Endodermal cell (in vitro differentiated cells): ENCODE measurements around the gene ERCC1. TPM values are rescaled to one million over a fixed set of nuclear protein-coding genes. Genes with fewer than 3 reads are reported as not detected.

Source experiments
- DNase-seq: peaks from one replicate; pipeline ENCODE4 v3.0.0-alpha.2; 2017
- H3K27ac ChIP-seq: 2 replicates; pipeline ENCODE4 v1.5.1; 2013; ENCODE audit warnings: mild to moderate bottlenecking, low read depth, low read length, moderate library complexity
- H3K27me3 ChIP-seq: 2 replicates; pipeline ENCODE4 v1.6.1; 2013; ENCODE audit warnings: mild to moderate bottlenecking, low read length, moderate library complexity; ENCODE audit not compliant: insufficient read depth, control insufficient read depth, poor library complexity, severe bottlenecking
- H3K36me3 ChIP-seq: 2 replicates; pipeline ENCODE4 v1.7.0; 2013; ENCODE audit warnings: mild to moderate bottlenecking, low read length, moderate library complexity; ENCODE audit not compliant: control insufficient read depth, insufficient read depth
- H3K4me1 ChIP-seq: one replicate; pipeline ENCODE4 v1.7.0; 2013; ENCODE audit warnings: low read length; ENCODE audit not compliant: control insufficient read depth, insufficient read depth
- H3K4me3 ChIP-seq: 2 replicates; pipeline ENCODE4 v1.5.1; 2013; ENCODE audit warnings: mild to moderate bottlenecking, low read length, moderate library complexity
- H3K9ac ChIP-seq: 2 replicates; pipeline ENCODE4 v1.6.1; 2013; ENCODE audit warnings: mild to moderate bottlenecking, low read length, moderate library complexity; ENCODE audit not compliant: poor library complexity, severe bottlenecking; ENCODE audit errors: extremely low read depth
- H3K9me3 ChIP-seq: 2 replicates; pipeline ENCODE4 v1.6.1; 2013; ENCODE audit warnings: mild to moderate bottlenecking, low read length, moderate library complexity; ENCODE audit not compliant: control insufficient read depth
- H3K27ac Mint-ChIP-seq: 2 replicates; pipeline ENCODE4 v1.8.0; 2020; ENCODE audit warnings: mixed read lengths
- H3K27me3 Mint-ChIP-seq: 2 replicates; pipeline ENCODE4 v1.8.0; 2021; ENCODE audit warnings: mild to moderate bottlenecking, mixed read lengths; ENCODE audit not compliant: insufficient read depth
- H3K36me3 Mint-ChIP-seq: 2 replicates; pipeline ENCODE4 v1.8.0; 2020; ENCODE audit warnings: low read depth, mixed read lengths
- H3K4me1 Mint-ChIP-seq: 2 replicates; pipeline ENCODE4 v1.8.0; 2020; ENCODE audit warnings: mixed read lengths
- H3K4me3 Mint-ChIP-seq: 2 replicates; pipeline ENCODE4 v1.8.0; 2020; ENCODE audit warnings: mild to moderate bottlenecking, moderate library complexity, mixed read lengths
- H3K9me3 Mint-ChIP-seq: 2 replicates; pipeline ENCODE4 v1.8.0; 2020; ENCODE audit warnings: mild to moderate bottlenecking, mixed read lengths
- CTCF ChIP-seq: fragments of 200-600 bp; sonication (generic); conservative IDR thresholded peaks from 2 replicates; pipeline ENCODE4 v1.5.0; 2021; ENCODE audit warnings: antibody characterized with exemption, mild to moderate bottlenecking
- WGBS, 2 experiments: methylation state at CpG; one replicate each; pipeline versions ENCODE4 v1.1.5 to v1.1.7; 2013; ENCODE audit warnings: missing lambda C conversion rate in 2 of 2, mixed read lengths in 1 of 2; ENCODE audit not compliant: insufficient coverage in 1 of 2, insufficient read length in 1 of 2; 5-methylcytosine and 5-hydroxymethylcytosine counted together
- microRNA-seq: library from miRNA; unstranded; fragments of <30 nt; microRNA quantifications from one replicate; pipeline ENCODE4 v1.2.0, GENCODE V29; 2020; ENCODE audit warnings: borderline microRNAs expressed
- total RNA-seq, 2 donors: library from RNA; stranded (reverse); fragmentation: NEBNext Ultra II Directional in 1 of 2; extraction: Animal tissue kit (Norgen Biotek cat#: 25700) in 1 of 2; gene quantifications; 2 replicates in 1 of 2; 3 replicates in 1 of 2; pipeline ENCODE4 v1.2.1, GENCODE V29; 2021

Gene ERCC1
- total RNA-seq, 2 donors from 2014 or later = 53.5 to 63.6 TPM

- no peak overlapping the region for H3K4me3 ChIP-seq
- 92 to 93% methylated on average over 14 of the region's 14 CpGs for WGBS, 2 experiments
- Mint-ChIP-seq H3K27ac (no peak overlapping the region), H3K36me3 (peaks cover 55% of the 10 kb centered on the region), H3K9me3 (no peaks in the 10 kb centered on the region), H3K4me3 (no peak overlapping the region), H3K4me1 (no peaks in the 10 kb centered on the region), H3K27me3 (no peaks in the 10 kb centered on the region)
- H3K9me3 ChIP-seq = no peaks in the 10 kb centered on the region
- DNase-seq = no peak
- H3K9ac ChIP-seq = no peak overlapping the region
- peaks cover 55% of the 10 kb centered on the region for H3K36me3 ChIP-seq
- H3K27ac ChIP-seq = no peak overlapping the region
- H3K27me3 ChIP-seq = no peaks in the 10 kb centered on the region
- TF ChIP-seq CTCF = no peak
- H3K4me1 ChIP-seq = no peaks in the 10 kb centered on the region
Measured at GRCh38 chr19:45361608-45362007, 62.1 kb downstream of the ERCC1 start.

- Mint-ChIP-seq H3K4me1 (no peaks in the 10 kb centered on the region), H3K36me3 (peaks cover 80% of the 10 kb centered on the region), H3K4me3 (no peak overlapping the region), H3K27me3 (no peaks in the 10 kb centered on the region), H3K9me3 (no peaks in the 10 kb centered on the region), H3K27ac (no peak overlapping the region)
- TF ChIP-seq CTCF = no peak
- WGBS, 2 experiments = 96 to 100% methylated on average over 1 to 12 of the region's 12 CpGs
- H3K4me1 ChIP-seq = no peaks in the 10 kb centered on the region
- no peaks in the 10 kb centered on the region for H3K27me3 ChIP-seq
- H3K36me3 ChIP-seq = peaks cover 63% of the 10 kb centered on the region
- no peak overlapping the region for H3K4me3 ChIP-seq
- no peak for DNase-seq
- no peak overlapping the region for H3K9ac ChIP-seq
- H3K9me3 ChIP-seq = peaks cover 8% of the 10 kb centered on the region
- no peak overlapping the region for H3K27ac ChIP-seq
Measured at GRCh38 chr19:45358213-45358792, 65.4 kb downstream of the ERCC1 start.

- H3K27me3 ChIP-seq = no peaks in the 10 kb centered on the region
- no peaks in the 10 kb centered on the region for H3K4me1 ChIP-seq
- peaks cover 66% of the 10 kb centered on the region for H3K36me3 ChIP-seq
- Mint-ChIP-seq H3K36me3 (peaks cover 81% of the 10 kb centered on the region), H3K4me3 (no peak overlapping the region), H3K9me3 (no peaks in the 10 kb centered on the region), H3K27ac (no peak overlapping the region), H3K4me1 (no peaks in the 10 kb centered on the region), H3K27me3 (no peaks in the 10 kb centered on the region)
- DNase-seq = no peak
- H3K4me3 ChIP-seq = no peak overlapping the region
- WGBS, 2 experiments = 96 to 97% methylated on average over 6 to 11 of the region's 11 CpGs
- no peak overlapping the region for H3K9ac ChIP-seq
- H3K9me3 ChIP-seq = peaks cover 8% of the 10 kb centered on the region
- H3K27ac ChIP-seq = no peak overlapping the region
- no peak for TF ChIP-seq CTCF
Measured at GRCh38 chr19:45357445-45357783, 66.3 kb downstream of the ERCC1 start.

Small RNA genes lying within 50 kb of the gene (microRNA-seq; reads per million reads assigned to microRNA genes)
- not detected for gene MIR6088

Other genes starting within 250 kb of the ERCC1 start
- gene TRAPPC6A, start 245.7 kb downstream of the ERCC1 start, total RNA-seq = 10 to 100 TPM; 56.6 to 79.1 TPM
- 10 to 100 TPM in 1 of 2 donors, 1 to 10 TPM in 1; 9.4 to 11.3 TPM for gene BLOC1S3, start 245.1 kb downstream of the ERCC1 start, total RNA-seq
- gene EXOC3L2, start 178.5 kb downstream of the ERCC1 start, total RNA-seq = under 1 TPM in 1 of 2 donors, not detected in 1; 0.11 TPM
- 10 to 100 TPM; 74.6 to 90.6 TPM for gene MARK4, start 172.6 kb downstream of the ERCC1 start, total RNA-seq
- 1 to 10 TPM; 2.7 to 3.7 TPM for gene CKM, start 101.0 kb downstream of the ERCC1 start, total RNA-seq
- gene KLC3, start 83.2 kb downstream of the ERCC1 start, total RNA-seq = 1 to 10 TPM; 3.6 to 4.8 TPM
- gene ERCC2, start 53.3 kb downstream of the ERCC1 start, total RNA-seq = 100 to 1,000 TPM in 1 of 2 donors, 10 to 100 TPM in 1; 87.9 to 105 TPM
- gene PPP1R13L, start 18.8 kb downstream of the ERCC1 start, total RNA-seq = 10 to 100 TPM; 17.9 to 26.4 TPM
- gene POLR1G, start 17.3 kb downstream of the ERCC1 start, total RNA-seq = 10 to 100 TPM; 13.2 to 16.0 TPM
- gene FOSB, start 44.1 kb upstream of the ERCC1 start, total RNA-seq = 1 to 10 TPM; 1.6 to 3.0 TPM
- gene RTN2, start 73.1 kb upstream of the ERCC1 start, total RNA-seq = 10 to 100 TPM; 15.7 to 18.5 TPM
- gene PPM1N, start 74.5 kb upstream of the ERCC1 start, total RNA-seq = 1 to 10 TPM; 3.2 to 3.5 TPM
- gene VASP, start 83.6 kb upstream of the ERCC1 start, total RNA-seq = 100 to 1,000 TPM; 134 to 144 TPM
- gene OPA3, start 160.9 kb upstream of the ERCC1 start, total RNA-seq = 10 to 100 TPM; 12.9 to 15.4 TPM
- gene GPR4, start 178.3 kb upstream of the ERCC1 start, total RNA-seq = not detected
- 10 to 100 TPM; 42.9 to 79.3 TPM for gene EML2, start 215.5 kb upstream of the ERCC1 start, total RNA-seq
- gene GIPR, start 244.3 kb upstream of the ERCC1 start, total RNA-seq = 10 to 100 TPM; 10.8 to 14.6 TPM